HG03095 (cell line): ENCODE results near the gene AFAP1L1.

Experiments used
- ATAC-seq: cut with Tn5 transposase; IDR thresholded peaks from one replicate; pipeline ENCODE4 v1.9.1; 2021; ENCODE audit warnings: moderate library complexity; ENCODE audit not compliant: unreplicated experiment

Gene AFAP1L1

GRCh38 chr5:149367972-149368645 lies 96.5 kb downstream of the AFAP1L1 start:
- ATAC-seq, result no peak

- ATAC-seq, result no peak
These were observed 99.2 kb downstream of the AFAP1L1 start for GRCh38 chr5:149370878-149371277.

- ATAC-seq, result peak; percentile 62
These were observed 99.8 kb downstream of the AFAP1L1 start for GRCh38 chr5:149371296-149371962.

- ATAC-seq, result no peak
These were observed 100.6 kb downstream of the AFAP1L1 start for GRCh38 chr5:149372076-149372795.

- no peak for ATAC-seq
These were observed 101.3 kb downstream of the AFAP1L1 start for GRCh38 chr5:149372932-149373331.

GRCh38 chr5:149374303-149374702 lies 102.6 kb downstream of the AFAP1L1 start:
- ATAC-seq, result no peak

- no peak for ATAC-seq
These were observed 103.1 kb downstream of the AFAP1L1 start for GRCh38 chr5:149374801-149375200.

GRCh38 chr5:149375434-149375833 lies 103.8 kb downstream of the AFAP1L1 start:
- ATAC-seq, result no peak

GRCh38 chr5:149376104-149376503 lies 104.4 kb downstream of the AFAP1L1 start:
- no peak for ATAC-seq

- ATAC-seq, result no peak
These were observed 105.2 kb downstream of the AFAP1L1 start for GRCh38 chr5:149376711-149377447.

GRCh38 chr5:149378241-149378820 lies 106.7 kb downstream of the AFAP1L1 start:
- ATAC-seq, result no peak

- no peak for ATAC-seq
These were observed 107.6 kb downstream of the AFAP1L1 start, which contains the start of gene IL17B for GRCh38 chr5:149379177-149379761. Gene IL17B, minus strand, starts transcription at chr5:149379292. Its CDS starts 67 bp downstream, at chr5:149379225.

- ATAC-seq, result no peak
These were observed 108.2 kb downstream of the AFAP1L1 start for GRCh38 chr5:149379818-149380374.

- no peak for ATAC-seq
These were observed 108.9 kb downstream of the AFAP1L1 start for GRCh38 chr5:149380466-149381121.

- ATAC-seq, result no peak
These were observed 109.8 kb downstream of the AFAP1L1 start for GRCh38 chr5:149381261-149381985.

GRCh38 chr5:149381986-149382338 lies 110.3 kb downstream of the AFAP1L1 start:
- ATAC-seq, result no peak

GRCh38 chr5:149382517-149383220 lies 111.0 kb downstream of the AFAP1L1 start:
- no peak for ATAC-seq

- ATAC-seq, result no peak
These were observed 111.7 kb downstream of the AFAP1L1 start for GRCh38 chr5:149383399-149383798.
